ENCODE results near the gene BRIP1.
"Not testable (repeated sequence)": the region's sequence is repeated elsewhere in the genome, so short reads cannot be mapped to it uniquely, and the experiment has no call there.

BRIP1 gene

GRCh38 chr17:61728297-61728836 is 135.0 kb downstream of the BRIP1 start:
- no peak for DNase-seq (ENCODE audit: low read depth in 2 of 2)

- DNase-seq (ENCODE audit: low read depth in 2 of 2): not testable (repeated sequence)
Measured at GRCh38 chr17:61727798-61728197, 135.5 kb downstream of the BRIP1 start.

- no peak for DNase-seq (ENCODE audit: low read depth in 2 of 2)
Measured at GRCh38 chr17:61726977-61727376, 136.4 kb downstream of the BRIP1 start.

GRCh38 chr17:61724777-61725176 is 138.6 kb downstream of the BRIP1 start:
- no peak for DNase-seq (ENCODE audit: low read depth in 2 of 2)

GRCh38 chr17:61723914-61724313 is 139.4 kb downstream of the BRIP1 start:
- DNase-seq (ENCODE audit: low read depth in 2 of 2): no peak

- DNase-seq (ENCODE audit: low read depth in 2 of 2): no peak
Measured at GRCh38 chr17:61723183-61723582, 140.1 kb downstream of the BRIP1 start.

- no peak for DNase-seq (ENCODE audit: low read depth in 2 of 2)
Measured at GRCh38 chr17:61722398-61722797, 140.9 kb downstream of the BRIP1 start.

GRCh38 chr17:61720016-61720795 is 143.1 kb downstream of the BRIP1 start:
- no peak for DNase-seq (ENCODE audit: low read depth in 2 of 2)

- DNase-seq (ENCODE audit: low read depth in 2 of 2): not testable (repeated sequence)
Measured at GRCh38 chr17:61719220-61719619, 144.1 kb downstream of the BRIP1 start.

GRCh38 chr17:61718022-61718421 is 145.3 kb downstream of the BRIP1 start:
- no peak for DNase-seq (ENCODE audit: low read depth in 2 of 2)

GRCh38 chr17:61717352-61717751 is 146.0 kb downstream of the BRIP1 start:
- no peak for DNase-seq (ENCODE audit: low read depth in 2 of 2)

- DNase-seq (ENCODE audit: low read depth in 2 of 2): no peak
Measured at GRCh38 chr17:61716225-61716829, 147.0 kb downstream of the BRIP1 start.

- no peak for DNase-seq (ENCODE audit: low read depth in 2 of 2)
Measured at GRCh38 chr17:61715348-61715747, 148.0 kb downstream of the BRIP1 start.

GRCh38 chr17:61714300-61714699 is 149.0 kb downstream of the BRIP1 start:
- no peak for DNase-seq (ENCODE audit: low read depth in 2 of 2)

- DNase-seq (ENCODE audit: low read depth in 2 of 2): no peak
Measured at GRCh38 chr17:61713035-61713434, 150.3 kb downstream of the BRIP1 start.

GRCh38 chr17:61710546-61710945 is 152.8 kb downstream of the BRIP1 start:
- no peak for DNase-seq (ENCODE audit: low read depth in 2 of 2)

GRCh38 chr17:61709567-61709966 is 153.8 kb downstream of the BRIP1 start:
- DNase-seq (ENCODE audit: low read depth in 2 of 2): no peak

- no peak for DNase-seq (ENCODE audit: low read depth in 2 of 2)
Measured at GRCh38 chr17:61704935-61705449, 158.3 kb downstream of the BRIP1 start.

GRCh38 chr17:61702450-61702849 is 160.9 kb downstream of the BRIP1 start:
- no peak for DNase-seq (ENCODE audit: low read depth in 2 of 2)

GRCh38 chr17:61701978-61702377 is 161.3 kb downstream of the BRIP1 start:
- no peak for DNase-seq (ENCODE audit: low read depth in 2 of 2)

GRCh38 chr17:61701334-61701733 is 162.0 kb downstream of the BRIP1 start:
- no peak for DNase-seq (ENCODE audit: low read depth in 2 of 2)

- DNase-seq (ENCODE audit: low read depth in 2 of 2): no peak
Measured at GRCh38 chr17:61700252-61700651, 163.1 kb downstream of the BRIP1 start.

GRCh38 chr17:61699694-61700093 is 163.6 kb downstream of the BRIP1 start:
- no peak for DNase-seq (ENCODE audit: low read depth in 2 of 2)
